Kidney capillary endothelial cell (primary cell): ENCODE measurements around the gene KAT6B.

Experiments used
- DNase-seq: peaks from one replicate; pipeline ENCODE4 v3.0.0-alpha.2; 2018; ENCODE audit warnings: low spot score

Gene KAT6B

GRCh38 chr10:75072727-75073126, 246.3 kb downstream of the KAT6B start:
- DNase-seq, result no peak

- DNase-seq, result no peak
Observed at GRCh38 chr10:75073442-75073841, 247.0 kb downstream of the KAT6B start.

- DNase-seq, result no peak
Observed at GRCh38 chr10:75074711-75075445, 248.5 kb downstream of the KAT6B start.

GRCh38 chr10:75076348-75076747, 249.9 kb downstream of the KAT6B start:
- DNase-seq, result no peak

GRCh38 chr10:75079436-75080083, 253.2 kb downstream of the KAT6B start:
- no peak for DNase-seq

- no peak for DNase-seq
Observed at GRCh38 chr10:75080554-75080953, 254.2 kb downstream of the KAT6B start.

GRCh38 chr10:75081379-75081778, 255.0 kb downstream of the KAT6B start:
- DNase-seq, result no peak
